Tibial artery (tissue), 4 donors: ENCODE measurements around the gene GPATCH4.
"Not testable (repeated sequence)": the region's sequence is repeated elsewhere in the genome, so short reads cannot be mapped to it uniquely, and the experiment has no call there.

Source experiments
- DNase-seq, 2 donors: peaks; one replicate each; pipeline ENCODE4 v3.0.0-alpha.2; 2019
- H3K27ac ChIP-seq, 2 donors: fragments of 200-600 bp; sonication (generic) in 1 of 2; 1 replicate in 1 of 2; 2 replicates in 1 of 2; pipeline ENCODE4 v1.5.1; 2018 to 2019; ENCODE audit warnings: mild to moderate bottlenecking in 1 of 2
- H3K27me3 ChIP-seq, 2 donors: fragments of 200-600 bp; sonication (generic) in 1 of 2; one replicate each; pipeline versions ENCODE4 v1.5.1 to v1.6.0; 2016 to 2019
- H3K36me3 ChIP-seq, 3 donors: fragments of 200-600 bp; sonication (generic) in 2 of 3; one replicate each; pipeline ENCODE4 v1.5.1; 2016 to 2019; ENCODE audit warnings: mild to moderate bottlenecking in 2 of 3
- H3K4me1 ChIP-seq, 4 donors: fragments of 200-600 bp; sonication (generic) in 2 of 4; 1 replicate in 3 of 4; 2 replicates in 1 of 4; pipeline ENCODE4 v1.5.1; 2016 to 2019
- H3K4me3 ChIP-seq, 2 donors: fragments of 200-600 bp; sonication (generic) in 1 of 2; 1 replicate in 1 of 2; 2 replicates in 1 of 2; pipeline ENCODE4 v1.5.1; 2018 to 2019; ENCODE audit warnings: mild to moderate bottlenecking in 2 of 2
- H3K9me3 ChIP-seq, 3 donors: fragments of 200-600 bp; sonication (generic) in 1 of 3; one replicate each; pipeline ENCODE4 v1.5.1; 2016 to 2019
- CTCF ChIP-seq, 2 experiments: fragments of 200-600 bp in 1 of 2; fragments of 450-650 bp in 1 of 2; IDR thresholded peaks; one replicate each; pipeline ENCODE4 v1.5.1; 2017 to 2019; ENCODE audit warnings: antibody characterized with exemption in 2 of 2, mild to moderate bottlenecking in 1 of 2, moderate library complexity in 1 of 2
- intact Hi-C: fragments of 100-400 bp; cut with DNase I; formaldehyde crosslinking; loops from one replicate; pipeline ENCODE4 v1.15.0; 2023; ENCODE audit warnings: low total_unique reads

GPATCH4 gene

DNA sequence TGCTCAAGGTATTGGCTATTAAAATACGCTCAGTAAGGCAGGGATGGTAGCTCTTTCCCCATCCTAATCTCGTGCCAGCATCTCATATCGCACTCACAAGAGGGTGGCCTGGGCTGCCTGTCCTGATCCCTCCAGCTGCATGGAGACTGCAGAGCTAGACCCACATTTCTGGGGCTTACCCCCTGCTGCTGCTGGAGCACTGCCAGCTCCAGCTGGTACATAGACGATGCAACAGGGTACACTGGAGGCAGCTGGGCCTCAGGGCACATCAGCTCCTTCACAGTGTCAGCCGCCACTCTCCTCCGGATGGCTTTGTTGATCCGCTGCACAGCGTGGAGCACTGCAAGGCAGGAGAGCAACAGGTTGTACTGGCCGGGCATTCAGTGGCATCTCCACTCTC is 44.9 kb downstream of the GPATCH4 start:
- no peak overlapping the region for H3K4me3 ChIP-seq
- H3K9me3 ChIP-seq = no peaks in the 10 kb centered on the region
- intact Hi-C loops = no loop called here
- no peak for TF ChIP-seq CTCF (IDR thresholded peaks at IDR 0.05)
- no peaks in the 10 kb centered on the region for H3K4me1 ChIP-seq
- H3K27ac ChIP-seq = no peak overlapping the region
- H3K36me3 ChIP-seq = no peaks in the 10 kb centered on the region
- H3K27me3 ChIP-seq = no peaks in the 10 kb centered on the region
- no peak for DNase-seq

- no peak for TF ChIP-seq CTCF (IDR thresholded peaks at IDR 0.05)
- Histone ChIP-seq H3K4me1 (no peaks in the 10 kb centered on the region), H3K27me3 (no peaks in the 10 kb centered on the region), H3K27ac (no peak overlapping the region), H3K9me3 (no peaks in the 10 kb centered on the region), H3K36me3 (no peaks in the 10 kb centered on the region), H3K4me3 (no peak overlapping the region)
- intact Hi-C loops = no loop called here
- DNase-seq = no peak
Measured at GRCh38 chr1:156555715-156556114, 45.6 kb downstream of the GPATCH4 start.

- intact Hi-C loops = no loop called here
- no peak for DNase-seq
- no peaks in the 10 kb centered on the region for H3K4me1 ChIP-seq
Measured at GRCh38 chr1:156554971-156555370, 46.3 kb downstream of the GPATCH4 start.

DNA sequence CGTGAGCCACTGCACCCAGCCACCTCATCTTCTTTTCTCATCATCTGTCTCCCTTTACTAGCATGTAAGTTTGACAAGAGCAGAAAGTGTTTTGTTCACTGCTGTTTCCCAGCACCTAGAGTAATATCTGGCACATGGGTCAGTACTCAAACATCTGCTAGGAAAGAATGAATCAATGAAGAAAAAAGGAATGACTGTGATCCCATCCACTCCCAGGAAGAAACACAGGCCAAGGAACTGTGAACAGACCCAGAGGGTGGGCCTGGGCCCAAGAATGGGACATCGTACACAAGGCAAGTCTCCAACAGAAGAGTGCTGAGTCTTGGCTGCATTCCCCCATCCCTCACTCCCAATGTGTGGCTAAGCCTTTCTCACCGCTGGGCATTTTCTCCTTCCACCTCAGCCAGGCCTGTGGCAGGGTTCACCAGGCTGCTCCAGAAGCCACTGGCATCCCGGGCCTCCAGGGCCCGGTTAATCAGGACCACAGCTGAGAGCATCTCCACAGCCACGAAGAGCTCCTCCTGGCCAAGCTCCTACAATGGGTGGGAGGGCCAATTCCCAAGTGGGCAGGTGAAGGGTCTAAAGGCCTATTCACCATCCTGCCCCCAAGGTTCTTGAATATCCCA is 47.3 kb downstream of the GPATCH4 start:
- TF ChIP-seq CTCF (IDR thresholded peaks at IDR 0.05) = no peak
- no peaks in the 10 kb centered on the region for H3K4me1 ChIP-seq
- intact Hi-C loops = no loop called here
- no peaks in the 10 kb centered on the region for H3K9me3 ChIP-seq
- H3K27ac ChIP-seq = no peak overlapping the region
- no peaks in the 10 kb centered on the region for H3K27me3 ChIP-seq
- no peaks in the 10 kb centered on the region for H3K36me3 ChIP-seq
- H3K4me3 ChIP-seq = no peak overlapping the region
- DNase-seq = no peak

More at GRCh38 chr1:156554971-156555370, 46.3 kb downstream of the GPATCH4 start:
- TF ChIP-seq CTCF (IDR thresholded peaks at IDR 0.05) = no peak
- Histone ChIP-seq H3K27me3 (no peaks in the 10 kb centered on the region), H3K36me3 (no peaks in the 10 kb centered on the region), H3K27ac (no peak overlapping the region), H3K4me3 (no peak overlapping the region), H3K9me3 (no peaks in the 10 kb centered on the region)

DNA sequence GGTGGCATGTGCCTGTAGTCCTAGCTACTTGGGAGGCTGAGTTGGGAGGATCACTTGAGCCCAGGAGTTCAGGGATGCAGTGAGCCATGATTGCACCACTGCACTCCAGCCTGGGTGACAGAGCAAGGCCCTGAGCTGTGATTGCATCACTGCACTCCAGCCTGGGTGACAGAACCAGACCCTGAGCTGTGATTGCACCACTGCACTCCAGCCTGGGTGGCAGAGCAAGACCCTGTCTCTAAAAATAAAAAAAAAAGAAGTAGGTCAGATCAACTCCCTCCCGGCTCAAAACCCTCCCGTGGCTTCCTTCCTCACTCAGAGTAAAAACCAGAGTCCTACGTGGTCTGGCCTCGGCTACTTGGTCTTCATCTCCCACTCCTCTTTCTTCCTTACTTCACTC is 48.3 kb downstream of the GPATCH4 start:
- intact Hi-C loops, H3K9me3 ChIP-seq, H3K4me1 ChIP-seq, H3K36me3 ChIP-seq, H3K27ac ChIP-seq, H3K27me3 ChIP-seq, H3K4me3 ChIP-seq: not testable (repeated sequence)
- DNase-seq = peak; percentile 49 to 68

GRCh38 chr1:156552518-156552917 is 48.8 kb downstream of the GPATCH4 start:
- no peak for TF ChIP-seq CTCF (IDR thresholded peaks at IDR 0.05)
- Histone ChIP-seq H3K27me3 (no peaks in the 10 kb centered on the region), H3K27ac (no peak overlapping the region), H3K36me3 (no peaks in the 10 kb centered on the region), H3K9me3 (no peaks in the 10 kb centered on the region), H3K4me3 (no peak overlapping the region), H3K4me1 (no peaks in the 10 kb centered on the region)
- intact Hi-C loops = no loop called here
- DNase-seq = no peak
